NOMO-1 (cell line): ENCODE data around the gene ASTN1.

Source experiments
- DNase-seq, 2 experiments: peaks; one replicate each; lab custom pipeline; 2025; ENCODE audit not compliant: unreplicated experiment in 2 of 2; lab: John Stamatoyannopoulos, UW

The ASTN1 gene

DNA sequence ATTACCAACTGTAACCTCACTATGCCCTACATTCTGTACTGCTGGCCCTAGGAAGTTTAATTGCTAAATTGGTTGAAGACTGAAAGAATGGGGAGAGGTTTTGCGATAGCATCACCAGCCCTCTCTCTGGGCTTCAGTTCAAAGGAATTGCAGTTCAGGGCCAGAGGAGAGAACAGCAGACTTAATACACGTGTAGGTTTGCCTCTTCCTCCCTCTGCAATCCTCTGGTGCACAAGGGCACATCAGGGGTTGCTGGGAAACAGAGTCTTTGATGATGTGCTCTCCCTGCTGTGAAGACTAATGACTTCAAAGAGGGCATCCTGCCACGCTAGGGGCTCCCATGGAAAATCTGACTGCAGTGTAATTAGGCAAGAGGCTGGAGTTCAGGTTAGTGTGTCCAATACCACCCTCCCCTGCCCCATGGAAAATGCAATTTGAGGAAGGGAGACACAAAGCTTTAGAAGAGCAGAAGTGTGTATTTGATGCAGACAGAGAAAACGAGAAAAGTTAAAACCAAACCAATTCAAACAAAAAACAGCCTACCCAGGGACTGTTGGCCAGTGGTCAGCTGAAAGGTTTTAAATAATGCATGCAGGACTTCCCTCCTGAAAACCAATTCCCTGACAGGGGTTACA, 167.9 kb downstream of the ASTN1 start:
- no peak for DNase-seq

DNA sequence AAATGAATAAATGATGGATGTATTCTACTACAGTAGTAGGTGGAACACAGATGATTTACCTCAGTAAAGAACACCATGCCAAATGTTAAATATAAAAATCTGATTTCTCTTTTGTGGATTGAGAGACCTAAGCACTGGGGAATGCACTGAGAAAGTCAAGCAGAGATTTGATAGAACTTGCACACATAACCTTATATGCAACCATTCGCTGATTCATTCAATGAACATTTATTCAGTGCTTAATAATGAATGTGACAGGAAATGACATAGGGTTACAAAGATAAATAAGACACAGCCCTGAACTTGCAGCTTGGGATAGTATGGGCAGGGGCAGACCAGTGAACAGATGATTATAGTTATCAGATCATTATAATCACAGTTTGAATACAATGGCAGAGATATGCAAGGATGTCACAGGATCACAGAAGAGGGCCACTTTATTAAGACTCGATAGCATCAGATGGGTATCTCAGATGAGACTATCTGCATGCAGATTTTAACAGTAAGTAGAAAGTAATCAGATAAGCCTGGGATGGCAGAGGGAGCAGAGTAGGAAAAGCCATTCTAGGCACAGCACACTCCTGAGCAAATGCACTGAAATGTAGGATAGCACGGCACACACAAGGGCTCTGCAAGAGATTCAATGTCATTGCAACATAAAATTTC, 169.4 kb downstream of the ASTN1 start:
- DNase-seq, result no peak

DNA sequence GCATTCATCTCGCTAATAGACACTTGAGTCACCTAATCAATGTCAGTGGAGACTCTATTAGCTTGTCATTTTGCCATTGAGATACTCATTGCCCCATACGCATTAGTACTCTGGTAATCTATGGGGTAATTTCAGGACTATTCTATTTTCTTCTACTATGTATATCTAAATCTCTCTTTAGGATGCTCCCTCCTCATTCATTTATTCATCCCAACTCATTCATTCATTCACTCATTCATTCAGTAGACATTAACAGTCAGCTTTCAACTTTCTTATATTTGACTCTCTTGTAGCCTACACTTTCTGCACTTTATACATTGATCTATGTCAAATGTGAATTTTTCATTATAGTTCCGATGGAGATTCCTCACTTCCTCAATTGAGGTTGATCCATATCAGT, 170.9 kb downstream of the ASTN1 start:
- peak in 1 of 2 experiments; percentile 2 for DNase-seq

DNA sequence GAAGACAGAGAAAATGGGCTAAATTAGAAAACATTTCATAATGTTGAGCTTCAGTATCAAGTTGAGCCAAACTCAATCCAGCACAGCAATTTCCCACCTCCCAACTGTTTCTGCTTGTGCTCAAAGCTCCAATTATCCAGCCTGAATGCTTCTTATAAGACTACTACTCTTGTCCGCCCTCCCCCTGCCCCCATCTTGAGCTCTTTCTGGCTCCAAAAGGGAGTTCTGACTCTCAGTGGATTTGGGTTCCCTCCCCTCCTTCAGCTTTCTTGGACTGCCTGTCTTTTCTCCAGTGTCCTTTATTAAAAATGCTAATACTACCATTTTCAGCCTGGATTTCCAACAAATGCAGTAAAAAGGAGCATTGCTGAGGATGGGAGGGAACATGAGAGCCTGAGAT, 174.8 kb downstream of the ASTN1 start:
- DNase-seq, result no peak

DNA sequence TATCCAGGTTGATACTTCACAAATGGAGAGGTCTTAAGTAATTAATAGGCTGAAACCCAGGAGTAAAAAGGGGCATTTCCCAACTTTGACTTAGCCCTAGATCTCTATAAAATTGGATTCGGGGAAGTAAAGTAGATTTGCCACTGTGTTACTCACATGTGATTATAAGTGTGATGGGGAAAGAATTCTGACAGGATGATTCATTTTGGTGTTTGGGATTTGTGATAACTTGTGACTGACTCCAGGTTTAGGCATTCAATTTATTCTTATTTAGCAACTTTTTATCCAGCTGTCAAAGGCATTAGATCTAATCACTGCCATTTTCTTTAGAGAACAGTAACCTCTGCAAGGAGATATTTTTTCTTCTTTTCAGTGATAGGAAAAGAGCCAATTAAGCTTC, 175.5 kb downstream of the ASTN1 start:
- DNase-seq, result no peak

DNA sequence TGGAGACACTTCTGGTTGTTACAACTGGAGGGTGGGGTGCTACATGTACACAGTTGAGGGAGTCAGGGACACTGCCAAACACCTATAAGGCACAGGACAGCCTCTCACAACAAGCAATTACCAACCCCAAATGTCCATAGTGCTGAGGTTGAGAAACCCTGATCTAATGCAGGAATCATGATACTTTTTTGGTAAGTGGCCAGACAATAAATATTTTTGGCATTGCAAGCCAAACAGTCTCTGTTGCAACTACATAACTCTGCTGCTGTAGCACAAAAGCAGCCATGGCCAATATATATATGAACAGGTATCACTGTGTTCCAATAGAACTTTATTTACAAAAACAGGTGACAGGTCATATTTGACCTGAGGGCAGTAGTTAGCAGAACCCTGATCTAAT, 177.5 kb downstream of the ASTN1 start:
- no peak for DNase-seq

DNA sequence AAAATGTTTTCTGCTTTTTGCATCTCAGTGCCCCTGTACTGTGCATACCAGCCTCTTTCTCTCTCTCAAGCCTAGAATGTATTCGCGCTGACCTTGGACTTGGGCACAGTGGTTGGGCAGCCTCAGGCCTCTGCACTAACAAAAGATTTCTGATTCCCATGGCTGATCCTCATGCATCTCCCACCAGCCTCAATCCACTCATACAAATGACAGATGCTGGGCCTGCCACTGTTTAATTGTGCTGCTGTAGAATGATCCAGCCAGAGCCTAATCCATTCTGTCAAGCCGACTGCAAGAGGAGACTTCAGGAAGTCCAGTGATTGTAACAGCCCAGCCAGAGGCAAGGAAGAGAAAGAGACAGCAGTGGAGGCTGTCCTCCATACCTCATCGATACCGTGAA, 180.8 kb downstream of the ASTN1 start:
- no peak for DNase-seq

DNA sequence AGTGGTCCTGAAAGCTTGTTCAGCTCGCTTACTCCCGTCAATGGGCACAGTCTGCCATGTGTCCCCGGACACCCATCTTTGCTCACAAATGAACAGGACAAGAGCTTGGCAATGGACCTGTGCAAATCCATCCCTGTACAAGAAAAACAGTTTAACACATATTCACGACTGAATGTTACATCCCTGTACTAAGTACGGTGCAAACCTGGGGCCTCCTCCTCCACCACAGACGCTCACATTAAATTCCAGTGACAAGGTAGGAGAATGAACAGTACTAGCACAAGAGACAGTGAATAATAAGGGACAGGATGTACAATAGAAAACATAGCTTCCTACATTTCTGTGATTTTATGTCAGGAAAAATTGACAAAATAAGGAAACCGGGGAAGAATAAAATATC, 187.7 kb downstream of the ASTN1 start:
- no peak for DNase-seq

DNA sequence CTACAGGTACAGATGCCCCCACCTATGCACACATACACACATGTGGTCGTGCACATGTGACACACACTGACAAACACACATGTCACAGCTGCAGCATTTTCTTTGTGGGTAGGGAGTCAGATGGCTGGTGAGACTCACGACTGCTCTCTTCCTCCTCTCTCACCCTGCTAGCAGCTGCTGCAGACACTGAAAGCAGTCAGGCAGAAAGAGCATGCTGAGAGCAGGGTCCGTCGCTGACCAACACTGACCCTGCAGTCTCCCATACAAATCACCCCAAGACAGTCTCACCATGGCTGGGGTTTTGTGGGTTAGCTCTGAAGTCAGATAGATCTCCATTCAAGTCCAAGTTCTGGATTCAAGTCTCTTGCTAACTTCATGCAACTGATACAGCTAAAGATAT, 188.3 kb downstream of the ASTN1 start:
- DNase-seq, result no peak

DNA sequence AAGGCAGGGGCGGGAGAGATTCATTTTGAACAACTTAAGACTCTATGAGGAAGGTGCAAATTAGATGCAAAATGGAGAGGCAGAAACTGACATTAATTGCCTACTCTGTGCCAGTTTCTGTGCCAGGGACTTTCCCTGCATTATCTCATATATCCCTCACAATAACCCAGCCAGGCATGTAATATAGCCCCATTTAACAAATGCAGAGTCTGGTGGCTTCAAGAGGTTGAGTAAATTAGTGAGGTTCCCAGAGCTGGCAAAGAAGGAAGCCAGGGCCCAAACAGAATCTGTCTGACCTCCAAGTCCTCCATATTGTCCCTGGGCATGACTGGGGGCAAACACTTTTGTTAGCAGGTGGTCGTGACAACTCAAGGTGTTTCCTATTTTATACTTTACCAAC, 199.8 kb downstream of the ASTN1 start:
- DNase-seq, result no peak

DNA sequence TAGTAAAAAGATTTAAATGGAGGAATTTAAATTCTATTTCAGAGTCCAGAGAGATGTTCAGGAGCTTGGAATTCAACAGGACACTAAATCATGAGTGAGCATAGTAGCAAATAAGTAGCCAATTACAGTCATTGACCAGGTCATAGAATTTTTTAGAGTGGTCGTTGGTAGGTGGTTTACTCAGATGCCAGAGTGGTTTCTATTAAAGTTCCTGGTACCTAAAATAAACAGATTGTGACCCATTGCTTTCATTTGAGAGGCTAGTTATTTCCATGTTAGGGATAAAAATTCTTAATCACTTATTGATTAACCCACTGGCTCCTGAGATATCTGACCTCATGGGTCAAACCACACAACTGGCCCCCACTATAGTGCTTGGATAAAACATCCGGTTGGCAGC, 201.3 kb downstream of the ASTN1 start:
- DNase-seq, result no peak

DNA sequence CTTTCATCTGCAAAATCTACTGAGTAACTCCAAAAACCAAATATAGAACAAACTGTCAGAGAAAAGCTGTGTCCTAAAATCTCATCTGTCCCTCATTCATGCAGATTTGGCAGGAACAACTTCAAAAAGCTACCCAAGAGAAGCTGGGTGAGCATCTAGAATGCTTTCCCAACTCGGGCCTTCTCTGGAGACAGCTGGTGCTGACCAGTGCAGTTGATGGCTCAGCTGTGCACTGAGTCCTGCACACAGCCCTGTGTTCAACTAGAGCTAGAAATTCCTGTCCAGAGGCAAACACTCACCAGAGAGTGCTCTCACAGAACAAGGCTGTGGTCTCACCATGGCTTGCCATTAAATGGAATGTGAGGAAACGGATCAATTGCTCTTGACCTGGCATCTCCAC, 202.8 kb downstream of the ASTN1 start:
- no peak for DNase-seq

DNA sequence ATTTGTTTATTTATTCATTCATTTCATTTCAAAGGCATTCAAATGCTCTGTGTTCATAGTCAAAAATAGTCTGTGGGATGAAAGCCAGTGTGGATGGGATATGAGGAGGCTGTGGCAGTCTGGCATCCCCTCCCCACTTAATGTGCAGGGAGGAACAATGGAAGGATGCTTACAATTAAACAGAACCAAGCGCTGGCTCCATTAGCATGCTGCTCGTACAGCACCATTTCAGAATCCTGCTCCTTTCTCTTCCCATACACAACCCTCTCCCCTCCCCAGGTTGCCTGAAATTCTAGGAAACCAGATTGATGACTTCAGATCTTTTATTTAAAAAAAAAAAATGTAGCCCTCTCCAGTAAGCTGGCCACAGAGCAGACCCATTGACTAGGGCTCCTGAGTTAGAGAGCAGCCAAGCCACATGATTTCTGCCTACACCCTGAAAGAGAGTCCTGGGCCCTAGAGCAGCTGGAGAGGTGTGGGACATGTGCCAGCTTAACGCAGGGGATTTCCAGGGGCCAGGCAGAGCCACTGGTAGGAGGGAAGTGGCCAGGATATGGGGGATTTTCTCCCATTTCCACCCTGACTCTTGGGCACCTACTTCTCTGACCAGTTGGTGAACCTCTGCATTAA, 205.2 kb downstream of the ASTN1 start:
- no peak for DNase-seq

DNA sequence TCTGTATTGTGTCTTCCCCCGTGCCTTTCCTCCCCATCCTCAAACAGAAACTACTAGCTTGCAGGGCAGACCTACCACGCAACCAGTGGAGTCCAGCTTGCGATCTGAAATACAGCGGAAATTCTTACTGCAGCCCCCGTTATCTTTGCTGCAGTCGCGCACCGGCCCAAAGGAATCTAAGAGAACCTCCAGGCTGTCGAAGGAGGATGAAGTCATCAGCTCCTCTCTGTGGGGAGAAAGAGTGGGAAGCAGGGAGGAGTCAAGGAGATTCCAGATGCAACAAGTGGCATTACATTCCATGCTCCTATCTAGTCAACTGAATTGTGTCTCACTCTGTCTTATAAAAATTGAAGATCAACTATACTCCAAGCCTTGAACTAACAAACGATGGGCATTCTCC, 206.9 kb downstream of the ASTN1 start:
- DNase-seq, result no peak

DNA sequence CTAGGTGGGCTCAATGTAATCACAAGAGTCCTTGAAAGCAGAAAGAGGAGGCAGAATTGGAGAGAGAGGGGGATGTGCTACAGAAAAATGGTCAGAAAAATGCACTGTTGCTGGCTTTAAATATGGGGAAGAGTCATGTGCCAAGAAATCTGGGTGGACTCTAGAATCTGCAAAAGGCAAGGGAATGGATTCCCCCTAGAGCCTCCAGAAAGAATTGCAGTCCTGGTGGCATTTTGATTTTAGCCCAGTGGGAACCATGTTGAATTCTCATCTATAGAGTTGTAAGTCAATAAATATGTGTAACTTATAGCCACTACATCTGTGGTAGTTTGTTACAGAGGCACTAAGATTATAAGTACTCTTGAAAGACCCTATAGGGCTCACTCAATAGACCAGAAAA, 210.3 kb downstream of the ASTN1 start:
- DNase-seq, result no peak

DNA sequence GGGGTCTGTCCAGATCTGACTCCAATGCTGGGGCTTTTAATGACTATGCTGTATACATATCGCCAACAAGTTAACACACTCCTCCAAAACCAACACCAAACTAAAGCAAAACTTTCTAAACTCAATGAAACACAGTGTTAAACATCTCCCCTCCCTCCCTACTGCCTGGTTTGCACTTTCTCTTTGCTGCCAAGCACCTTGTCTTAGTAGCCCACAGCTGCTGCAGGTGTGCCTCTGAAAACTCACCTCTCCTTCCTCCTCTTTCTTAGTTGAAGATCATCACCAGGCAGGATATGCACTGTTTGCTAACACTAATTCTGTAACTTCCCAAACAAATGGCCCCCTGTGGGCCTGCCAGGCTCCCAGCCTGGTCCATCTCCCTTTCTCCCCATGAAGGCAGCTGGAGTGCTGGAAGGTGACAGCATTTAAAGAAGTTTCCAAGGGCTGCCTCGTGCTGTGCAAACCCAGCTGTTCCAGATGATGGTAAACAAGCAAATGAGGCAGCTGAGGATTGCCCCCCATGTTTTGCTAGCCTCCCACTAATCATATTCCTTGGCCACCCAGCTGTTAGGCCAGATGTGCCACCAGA, 213.7 kb downstream of the ASTN1 start:
- DNase-seq, result no peak

DNA sequence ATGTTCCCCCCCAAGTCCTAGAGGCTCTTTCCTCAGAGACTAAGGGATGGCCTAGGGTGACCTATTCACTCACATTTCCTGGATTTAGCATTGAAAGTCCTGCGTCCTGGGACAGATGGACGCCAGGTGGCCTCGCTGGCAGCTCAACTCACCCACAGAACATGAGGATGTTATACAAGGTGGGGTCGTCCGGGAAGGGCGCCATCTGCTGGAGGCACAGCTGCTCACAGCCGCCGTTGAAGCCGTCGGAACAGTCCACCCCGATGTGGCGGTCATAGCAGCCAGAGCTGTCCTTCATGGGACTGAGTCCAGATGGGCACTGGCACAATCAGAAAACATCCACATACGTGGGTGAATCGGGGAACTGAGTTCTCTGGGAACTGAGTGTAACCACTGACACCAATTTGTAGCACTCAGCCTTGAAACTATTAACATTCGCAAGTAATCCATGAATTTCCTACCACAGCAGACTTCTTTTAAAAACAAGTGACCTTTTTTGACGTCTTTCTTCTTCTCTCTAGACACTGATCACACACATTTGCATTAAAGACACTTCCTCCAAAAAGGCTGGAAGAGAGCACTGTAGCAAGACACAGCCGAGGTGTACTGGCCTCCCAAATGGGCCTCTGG, 215.4 kb downstream of the ASTN1 start:
- DNase-seq, result no peak

DNA sequence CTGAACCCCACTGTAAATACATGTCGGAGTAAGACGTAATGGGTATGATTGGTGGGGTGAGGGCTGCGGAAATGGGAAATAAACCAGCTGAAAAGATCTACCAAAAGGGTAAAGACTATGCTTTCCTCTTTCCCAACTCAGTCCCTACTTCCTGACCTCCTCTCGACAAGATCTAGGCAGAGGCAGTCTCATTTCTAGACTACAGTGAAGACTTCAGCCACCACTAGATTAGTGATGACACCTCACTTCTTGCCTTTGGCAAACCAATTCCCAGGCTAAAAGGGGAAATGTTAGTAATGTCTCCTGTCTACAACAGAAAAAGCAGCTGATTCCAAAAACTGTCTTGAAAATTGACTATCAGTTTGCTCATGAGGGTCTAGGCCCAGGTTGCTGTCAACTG, 219.9 kb downstream of the ASTN1 start:
- no peak for DNase-seq

DNA sequence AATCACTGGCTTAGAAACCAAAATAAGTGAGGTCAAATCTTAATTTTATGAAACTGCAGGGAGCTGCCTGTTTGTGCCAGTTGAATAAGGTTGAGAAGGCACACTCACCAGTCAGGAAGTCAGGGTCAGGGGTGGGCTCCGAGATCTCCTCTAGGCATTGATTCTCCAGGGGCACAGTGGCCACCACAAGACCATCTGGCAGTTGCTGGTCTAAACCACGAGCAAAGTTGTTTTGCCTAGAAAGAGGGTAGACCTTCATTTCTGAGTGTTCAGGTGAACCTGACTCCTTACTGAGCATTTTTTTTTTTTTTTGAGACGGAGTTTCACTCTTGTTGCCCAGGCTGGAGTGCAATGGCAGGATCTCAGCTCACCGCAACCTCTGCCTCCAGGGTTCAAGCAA, 220.7 kb downstream of the ASTN1 start:
- DNase-seq, result no peak

DNA sequence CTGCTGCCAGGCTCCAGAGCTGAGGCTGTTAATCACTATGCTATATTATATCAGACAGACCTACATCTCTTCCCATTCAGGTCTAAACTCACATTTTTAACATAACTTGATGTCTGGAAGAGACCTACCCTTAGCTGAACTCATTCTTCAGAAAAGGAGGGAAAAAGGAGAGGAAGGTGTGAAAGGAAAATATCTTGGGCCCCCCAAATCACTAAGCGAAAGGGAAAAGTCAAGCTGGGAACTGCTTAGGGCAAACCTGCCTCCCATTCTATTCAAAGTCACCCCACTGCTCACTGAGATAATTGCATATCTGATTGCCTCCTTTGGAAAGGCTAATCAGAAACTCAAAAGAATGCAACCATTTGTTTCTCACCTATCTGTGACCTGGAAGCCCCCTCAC, 222.2 kb downstream of the ASTN1 start:
- DNase-seq, result no peak

DNA sequence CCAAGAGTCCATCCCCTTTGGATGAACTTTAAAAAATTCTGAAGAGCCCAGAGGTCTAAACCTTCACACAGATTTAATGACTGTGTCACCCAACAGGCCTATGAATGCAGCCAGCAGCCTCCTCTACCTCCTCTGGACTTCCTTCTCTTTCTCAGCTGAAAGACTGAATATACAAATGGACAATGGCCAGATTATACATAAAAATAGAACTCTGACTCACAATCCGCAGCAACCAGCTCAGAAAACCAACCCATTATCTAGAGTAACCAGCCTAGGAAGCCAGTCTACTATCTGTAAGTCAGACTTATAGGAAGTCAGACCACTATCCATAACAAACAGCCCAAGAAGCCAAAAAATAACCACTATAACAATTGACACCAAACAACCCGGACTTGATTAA, 224.5 kb downstream of the ASTN1 start:
- DNase-seq, result no peak

DNA sequence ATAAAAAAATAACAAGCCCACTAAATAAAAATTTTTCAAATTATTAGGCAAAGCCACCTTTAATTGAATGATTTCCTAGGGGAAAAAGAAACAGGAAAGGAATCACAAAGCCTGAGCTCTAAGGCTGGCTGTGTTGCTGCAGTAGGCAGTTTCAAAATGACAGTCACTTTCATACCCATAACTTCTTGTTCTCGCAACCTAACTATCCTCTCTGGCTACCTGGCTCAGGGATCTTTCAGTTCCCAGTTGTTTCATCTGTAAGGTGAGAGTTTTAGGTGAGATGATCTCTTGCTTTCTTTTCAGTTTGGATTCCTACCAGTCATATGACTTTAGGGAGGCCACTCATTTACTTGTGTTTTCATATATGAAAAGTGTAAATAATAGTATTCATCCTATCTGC, 226.1 kb downstream of the ASTN1 start:
- DNase-seq, result no peak
